Stimulated activated CD8-positive, alpha-beta memory T cell treated with anti-CD3 and anti-CD28 coated beads, Interleukin-7, amount 100 ng/mL, for 1 hour (primary cell): Measurements from ENCODE around the gene AAMP.
"Not testable (repeated sequence)": the region's sequence is repeated elsewhere in the genome, so short reads cannot be mapped to it uniquely, and the experiment has no call there.

Source experiments
- DNase-seq, 2 donors: peaks; one replicate each; pipeline ENCODE4 v3.0.0-alpha.2; 2020; ENCODE audit warnings: low read depth in 2 of 2

AAMP gene

DNA sequence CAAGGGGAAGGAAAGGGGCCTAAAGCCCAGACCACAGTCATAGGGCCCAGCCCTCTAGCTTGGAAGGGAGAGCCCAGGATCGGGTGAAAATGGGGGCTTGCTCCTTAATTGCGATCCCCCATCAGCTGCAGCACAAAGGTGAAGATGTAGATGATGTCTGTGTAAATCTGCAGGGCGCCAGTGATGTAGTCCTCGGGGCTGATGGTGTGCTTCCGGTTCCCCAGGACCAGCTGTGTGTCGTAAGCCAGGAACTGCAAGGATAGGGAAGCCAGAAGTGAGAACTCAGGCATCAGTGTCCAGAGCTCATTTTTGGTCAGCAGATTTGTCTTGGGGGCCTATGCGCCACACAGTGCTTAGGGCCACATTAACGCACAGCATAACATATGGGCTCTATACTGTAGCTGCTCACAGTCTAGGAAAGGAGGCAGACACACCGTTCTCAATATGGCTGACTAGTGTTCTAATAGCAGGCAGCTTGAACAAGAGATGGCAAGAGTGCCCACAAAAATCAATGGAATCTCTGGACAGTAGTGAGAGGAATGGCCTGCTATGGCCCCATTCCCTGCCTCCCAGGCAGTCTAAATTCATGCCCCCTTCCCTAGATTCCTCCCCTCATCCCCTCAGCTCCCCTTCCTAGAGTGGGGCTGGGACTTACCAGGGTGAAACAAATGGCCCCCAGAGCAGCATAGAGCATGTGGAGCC, 5.6 kb upstream of the AAMP start:
- DNase-seq = no peak

DNA sequence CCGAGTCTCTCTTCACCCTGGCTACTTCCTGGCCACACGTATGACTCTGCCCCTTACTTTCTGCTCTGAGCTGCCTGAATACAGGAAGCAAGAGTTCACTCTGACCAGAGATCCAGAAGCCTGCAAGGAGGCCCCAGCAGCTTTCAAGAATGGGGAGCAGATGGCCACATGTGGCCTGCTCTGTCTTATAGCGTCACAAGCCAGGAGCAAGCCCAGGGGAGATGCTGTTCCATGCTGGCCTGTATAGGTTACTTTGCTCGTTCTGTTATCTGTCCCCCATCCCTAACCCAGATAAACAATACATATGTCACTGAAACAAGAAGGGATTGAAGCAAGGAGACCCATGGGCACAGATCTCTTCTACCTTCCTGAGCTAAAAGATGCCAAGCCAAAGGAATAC, 4.6 kb upstream of the AAMP start:
- no peak for DNase-seq

DNA sequence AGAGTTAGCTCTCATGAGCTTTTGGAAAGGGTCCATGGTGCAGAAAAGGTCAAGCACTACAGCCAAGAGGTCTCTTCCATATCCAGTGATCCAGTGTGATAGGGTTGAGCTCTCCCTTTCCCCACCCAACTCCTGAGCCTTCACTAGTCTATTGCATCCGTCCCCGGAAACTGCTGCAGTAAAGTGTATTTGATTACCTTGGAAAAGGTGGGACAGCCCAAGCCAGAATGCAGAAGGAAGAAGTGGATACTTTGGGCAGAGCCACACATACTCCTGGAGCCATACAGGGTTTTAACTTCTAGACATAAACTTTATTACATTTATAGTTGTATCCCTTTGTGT, 3.9 kb upstream of the AAMP start:
- no peak for DNase-seq

DNA sequence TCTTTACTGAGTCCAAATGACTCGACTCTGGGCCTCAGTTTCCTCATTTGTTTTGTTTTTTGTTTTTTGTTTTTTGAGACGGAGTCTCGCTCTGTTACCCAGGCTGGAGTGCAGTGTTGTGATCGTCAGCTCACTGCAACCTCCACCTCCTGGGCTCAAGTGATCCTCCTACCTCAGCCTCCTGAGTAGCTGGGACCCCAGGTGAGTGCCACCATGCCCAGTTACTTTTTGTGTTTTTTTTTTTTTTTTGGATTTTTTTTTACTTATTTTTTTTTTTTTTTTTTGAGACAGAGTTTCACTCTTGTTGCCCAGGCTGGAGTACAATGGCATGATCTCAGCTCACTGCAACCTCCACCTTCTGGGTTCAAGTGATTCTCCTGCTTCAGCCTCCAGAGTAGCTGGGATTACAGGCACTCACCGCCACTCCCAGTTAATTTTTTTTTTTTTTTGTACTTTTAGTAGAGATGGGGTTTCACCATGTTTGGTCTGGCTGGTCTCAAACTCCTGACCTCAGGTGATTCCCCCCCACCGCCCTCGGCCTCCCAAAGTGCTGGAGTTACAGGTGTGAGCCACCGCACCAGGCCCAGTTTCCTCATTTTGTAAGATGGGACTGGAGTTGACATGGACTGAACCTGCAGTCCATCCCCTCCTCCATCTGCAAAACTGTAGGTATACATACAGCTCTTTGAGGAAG, 3.4 kb upstream of the AAMP start:
- DNase-seq = not testable (repeated sequence)

DNA sequence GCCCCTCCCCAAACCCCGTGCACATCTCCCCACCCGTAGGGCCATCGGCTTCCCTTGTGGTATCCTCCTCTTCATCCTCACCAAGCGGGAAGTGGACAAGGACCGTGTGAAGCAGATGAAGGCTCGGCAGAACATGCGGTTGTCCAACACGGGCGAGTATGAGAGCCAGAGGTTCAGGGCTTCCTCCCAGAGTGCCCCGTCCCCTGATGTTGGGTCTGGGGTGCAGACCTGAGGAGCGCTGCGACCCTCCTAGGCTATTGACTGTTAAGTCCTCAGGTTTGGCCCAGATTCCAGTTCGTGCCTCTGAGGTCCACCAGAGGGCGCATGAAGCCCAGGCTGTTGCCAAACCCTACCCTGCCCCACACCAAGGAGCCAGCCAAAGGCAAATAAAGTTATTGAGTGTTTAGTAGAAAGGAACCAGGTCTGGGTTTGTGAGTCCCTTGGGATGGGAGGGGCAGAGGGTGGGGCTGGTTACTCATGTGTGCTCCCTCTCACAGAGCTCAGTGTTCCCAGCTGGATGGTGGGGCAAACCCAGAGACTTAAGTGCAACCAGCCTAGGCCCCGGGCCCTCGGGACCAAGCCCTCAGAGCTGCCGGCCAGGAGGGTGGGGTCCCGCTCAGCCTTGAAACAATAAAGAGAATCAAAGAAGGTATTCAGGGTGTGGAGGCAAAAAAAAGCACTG, 2.7 kb upstream of the AAMP start:
- peak; percentile 50 to 64 for DNase-seq

DNA sequence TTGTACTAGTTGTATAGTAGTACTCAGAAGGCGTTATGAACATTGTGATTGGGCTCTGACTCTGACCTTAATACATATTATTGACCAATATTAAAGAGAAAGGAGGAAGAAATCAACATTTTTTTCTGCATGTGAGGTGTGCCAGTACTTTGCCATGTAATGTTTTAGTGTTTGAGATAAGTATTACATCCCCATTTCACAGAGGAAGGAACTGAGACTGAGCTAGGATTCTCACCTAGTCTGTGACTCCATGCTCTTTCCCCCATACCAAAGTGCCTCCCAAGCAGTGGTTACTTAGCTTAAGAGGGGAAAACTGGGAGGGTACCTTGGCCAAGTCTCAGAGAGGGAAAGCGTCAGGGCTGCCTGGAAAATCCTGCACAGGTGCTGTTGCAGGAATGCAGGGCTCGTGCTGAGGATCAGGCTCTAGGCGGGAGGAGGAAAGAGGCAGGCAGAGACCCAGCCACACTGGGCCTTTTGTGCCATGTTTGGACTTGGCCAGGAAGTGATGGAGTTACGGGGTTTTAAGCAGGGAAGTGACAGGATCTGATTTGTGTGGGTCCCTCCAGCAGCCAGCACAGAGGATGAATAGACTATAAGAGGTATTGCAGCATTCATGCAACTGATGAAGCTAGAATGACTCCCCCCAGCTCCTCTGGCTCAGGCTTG, 2.1 kb upstream of the AAMP start:
- DNase-seq = no peak

DNA sequence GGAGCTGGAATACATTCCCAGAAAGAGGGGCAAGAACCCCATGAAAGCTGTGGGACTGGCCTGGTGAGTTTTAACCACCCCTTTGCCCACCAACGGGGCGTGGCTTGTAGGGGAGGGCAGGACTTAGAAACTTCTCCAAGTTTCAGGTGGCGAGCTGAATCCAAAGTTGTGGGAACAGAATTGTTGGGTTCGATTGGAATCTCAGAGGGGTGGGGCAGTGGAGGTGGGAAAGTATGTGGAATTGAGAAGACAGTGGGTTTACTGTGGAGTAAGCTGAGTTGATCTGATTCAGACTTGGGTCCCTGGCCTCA, 1.5 kb upstream of the AAMP start:
- DNase-seq = no peak

DNA sequence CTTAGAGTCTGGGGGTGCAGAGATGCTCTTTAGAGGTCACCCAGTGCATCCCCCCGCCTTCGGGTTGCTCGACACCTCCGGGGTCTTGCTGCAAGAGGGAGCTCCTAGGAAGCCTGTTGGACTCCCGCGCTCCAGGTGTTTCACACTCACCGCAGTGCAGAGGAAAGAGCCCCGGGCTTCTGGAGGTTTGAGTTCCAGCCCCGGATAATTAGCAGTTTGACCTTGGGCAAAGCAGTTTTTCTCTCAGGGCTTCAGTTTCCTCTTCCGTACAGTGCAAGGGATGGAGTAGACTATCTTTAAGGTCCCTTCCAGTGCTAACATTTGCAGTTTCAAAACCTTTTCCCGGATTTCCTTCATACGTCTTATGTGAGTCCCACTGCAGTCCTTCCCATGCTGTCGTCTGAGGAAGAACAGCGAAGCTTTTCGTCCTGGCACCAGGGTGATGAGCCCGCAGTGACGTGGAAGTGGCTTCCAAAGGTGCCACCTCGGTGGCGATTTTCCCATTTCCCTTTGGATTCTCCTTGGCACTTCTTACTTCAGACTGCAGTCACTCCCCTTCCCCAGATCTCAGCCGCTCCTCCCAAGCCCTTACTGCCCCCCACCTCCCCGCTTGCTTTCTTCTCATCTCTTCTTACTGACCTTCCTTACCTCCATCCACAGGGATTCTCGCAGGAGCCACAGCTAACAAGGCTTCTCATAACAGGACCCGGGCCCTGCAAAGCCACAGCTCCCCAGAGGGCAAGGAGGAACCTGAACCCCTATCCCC, 967 bp upstream of the AAMP start:
- no peak for DNase-seq

DNA sequence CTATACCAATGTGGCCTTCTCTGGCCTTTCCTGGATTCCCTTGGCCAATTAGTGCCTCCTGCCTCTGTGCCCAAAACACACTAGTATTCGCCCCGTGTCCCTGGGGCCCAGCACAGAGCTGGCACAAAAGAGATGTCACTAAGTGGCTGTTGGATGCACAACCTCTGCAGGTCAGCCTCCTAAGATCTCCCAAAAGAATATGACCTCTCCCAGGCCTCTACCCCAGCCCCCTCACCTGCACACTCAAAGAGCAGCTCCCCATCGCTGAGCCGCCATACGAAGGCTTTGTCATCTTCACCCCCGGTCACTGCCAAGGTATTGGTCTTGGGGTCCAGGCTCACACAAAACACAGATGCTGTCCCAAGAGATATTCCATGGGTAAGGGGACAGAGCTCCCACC, 2.7 kb downstream of the AAMP start:
- no peak for DNase-seq

DNA sequence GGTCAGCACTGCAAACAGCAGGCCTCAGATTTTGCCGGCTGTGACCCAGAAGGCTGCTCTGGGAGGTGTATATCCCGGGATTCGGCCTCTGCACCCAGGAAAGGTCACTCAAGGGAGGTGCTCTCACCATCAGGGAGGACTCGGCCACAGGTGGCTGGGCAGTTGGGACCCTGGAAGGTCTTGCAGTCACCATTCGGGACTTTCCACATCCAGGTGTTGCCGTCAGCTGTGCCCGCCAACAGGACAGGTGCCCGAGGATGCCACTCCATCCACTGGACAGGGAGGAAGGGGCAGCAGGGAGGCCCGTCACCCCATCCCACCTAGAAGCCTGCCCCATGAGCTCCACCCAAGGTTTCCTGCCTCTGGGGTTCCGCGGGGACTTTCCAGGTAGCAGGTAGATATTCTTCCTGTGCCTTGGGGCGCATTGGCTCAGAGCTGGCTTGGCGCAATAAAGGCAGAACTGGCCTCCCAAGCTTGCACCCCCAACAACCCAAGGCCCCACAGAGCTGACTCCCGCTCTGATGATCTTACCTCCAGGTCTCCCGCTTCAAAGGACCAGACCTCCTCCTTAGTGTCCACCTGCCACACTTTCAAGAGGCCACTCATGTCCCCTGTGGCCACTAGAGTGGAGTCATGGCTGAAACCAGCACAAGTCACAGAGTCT, 3.5 kb downstream of the AAMP start:
- DNase-seq = no peak

DNA sequence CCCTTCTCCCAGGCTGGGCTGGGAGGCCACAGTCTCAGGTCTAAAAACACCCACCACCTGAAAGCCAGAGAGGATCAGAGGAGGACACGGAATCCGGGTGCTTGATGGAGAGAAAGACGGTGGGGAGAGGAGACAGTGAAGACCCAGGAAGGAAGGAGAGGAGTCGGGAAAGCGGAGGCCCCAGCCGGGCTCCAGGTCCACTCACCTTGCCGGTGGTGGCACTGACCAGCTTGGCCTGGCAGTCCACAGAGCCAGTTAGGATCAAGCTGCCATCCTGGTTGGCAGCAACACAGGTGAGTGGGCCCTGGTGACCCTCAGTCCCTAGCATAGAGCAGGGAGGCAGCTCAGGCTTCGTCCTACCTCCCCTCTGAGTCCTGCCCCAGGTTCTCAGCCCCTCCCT, 4.3 kb downstream of the AAMP start:
- DNase-seq = no peak

DNA sequence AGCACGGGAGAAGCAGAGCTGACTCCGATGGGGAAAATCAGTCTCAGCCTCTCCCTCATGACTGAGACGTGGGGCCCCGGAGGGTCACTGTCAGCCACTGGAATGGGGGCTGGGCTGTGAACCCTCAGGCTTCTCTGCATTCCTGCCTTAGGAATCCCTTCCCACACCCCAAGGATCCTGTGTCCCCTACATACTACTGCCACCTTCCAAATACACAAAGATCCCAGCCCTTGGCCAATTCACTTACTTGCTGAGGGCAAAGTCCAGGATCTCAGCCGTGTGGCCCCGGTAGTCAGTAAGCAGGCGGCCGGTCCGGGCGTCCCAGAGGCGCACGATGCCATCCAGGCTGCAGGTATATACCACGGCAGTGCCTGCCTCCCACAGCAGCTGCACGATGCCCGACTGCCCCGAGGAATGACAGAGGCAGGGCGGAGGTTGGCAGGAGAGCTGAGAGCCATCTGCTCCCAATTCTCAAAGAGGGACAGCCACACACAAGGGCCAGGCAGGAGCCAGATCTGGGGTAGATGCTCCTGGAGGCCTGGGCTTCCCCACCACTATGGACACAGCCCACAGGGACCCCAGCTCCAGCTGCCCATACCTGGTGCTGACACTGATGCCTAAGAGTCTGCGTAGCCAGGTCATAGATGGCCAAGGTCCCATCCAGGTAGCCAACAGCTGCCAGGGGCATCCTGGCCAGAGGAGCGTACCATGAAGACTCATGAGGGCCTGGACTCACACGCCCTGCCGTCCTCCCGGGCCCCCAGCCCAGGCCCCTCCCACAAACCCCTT, 5.0 kb downstream of the AAMP start:
- DNase-seq = no peak

DNA sequence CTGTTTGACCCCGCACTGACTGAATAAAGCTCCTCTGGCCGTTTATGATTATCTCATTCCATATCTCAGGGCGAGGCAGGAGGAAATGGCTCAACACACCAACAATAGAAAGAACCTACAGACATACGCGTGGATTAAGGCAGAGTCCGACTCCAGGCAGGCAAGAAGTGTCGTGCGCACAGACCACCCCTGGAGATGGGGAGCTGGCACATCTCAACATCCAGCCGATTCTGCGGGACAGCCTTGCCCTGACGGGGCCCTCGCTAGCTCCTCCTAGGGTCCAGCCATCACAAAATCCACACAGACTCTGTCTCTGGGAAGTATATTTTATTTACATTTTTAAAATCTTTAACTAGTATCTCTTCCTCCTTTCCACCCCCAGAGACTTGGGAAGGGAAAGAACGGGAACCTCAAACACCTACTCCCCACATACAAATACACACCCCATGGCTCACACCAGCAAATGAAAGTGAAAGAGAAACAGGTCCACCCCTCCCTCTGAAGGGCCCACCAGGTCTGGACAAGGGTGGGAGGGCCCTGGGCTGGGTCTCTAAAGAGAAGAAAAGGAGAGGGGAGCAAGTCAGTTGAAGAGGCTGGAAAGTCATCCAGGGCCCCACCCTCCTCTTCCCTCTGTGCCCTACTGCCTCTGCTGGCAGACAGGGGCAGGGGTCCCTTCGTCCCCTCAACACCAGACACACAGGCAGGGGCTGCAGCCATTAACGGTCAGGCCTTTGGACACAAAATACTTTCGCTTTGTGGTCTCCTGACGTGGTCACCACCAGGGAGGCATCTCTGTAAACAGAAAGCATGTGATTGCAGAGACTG, 5.9 kb downstream of the AAMP start:
- DNase-seq = no peak

DNA sequence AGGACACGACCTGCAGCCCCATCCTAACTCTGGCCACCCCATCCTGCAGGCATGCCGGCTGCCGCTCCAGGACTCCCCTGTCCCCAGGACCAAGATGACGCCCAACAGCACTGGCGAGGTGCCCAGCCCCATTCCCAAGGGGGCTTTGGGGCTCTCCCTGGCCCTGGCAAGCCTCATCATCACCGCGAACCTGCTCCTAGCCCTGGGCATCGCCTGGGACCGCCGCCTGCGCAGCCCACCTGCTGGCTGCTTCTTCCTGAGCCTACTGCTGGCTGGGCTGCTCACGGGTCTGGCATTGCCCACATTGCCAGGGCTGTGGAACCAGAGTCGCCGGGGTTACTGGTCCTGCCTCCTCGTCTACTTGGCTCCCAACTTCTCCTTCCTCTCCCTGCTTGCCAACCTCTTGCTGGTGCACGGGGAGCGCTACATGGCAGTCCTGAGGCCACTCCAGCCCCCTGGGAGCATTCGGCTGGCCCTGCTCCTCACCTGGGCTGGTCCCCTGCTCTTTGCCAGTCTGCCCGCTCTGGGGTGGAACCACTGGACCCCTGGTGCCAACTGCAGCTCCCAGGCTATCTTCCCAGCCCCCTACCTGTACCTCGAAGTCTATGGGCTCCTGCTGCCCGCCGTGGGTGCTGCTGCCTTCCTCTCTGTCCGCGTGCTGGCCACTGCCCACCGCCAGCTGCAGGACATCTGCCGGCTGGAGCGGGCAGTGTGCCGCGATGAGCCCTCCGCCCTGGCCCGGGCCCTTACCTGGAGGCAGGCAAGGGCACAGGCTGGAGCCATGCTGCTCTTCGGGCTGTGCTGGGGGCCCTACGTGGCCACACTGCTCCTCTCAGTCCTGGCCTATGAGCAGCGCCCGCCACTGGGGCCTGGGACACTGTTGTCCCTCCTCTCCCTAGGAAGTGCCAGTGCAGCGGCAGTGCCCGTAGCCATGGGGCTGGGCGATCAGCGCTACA, 7.0 kb downstream of the AAMP start:
- DNase-seq = no peak

DNA sequence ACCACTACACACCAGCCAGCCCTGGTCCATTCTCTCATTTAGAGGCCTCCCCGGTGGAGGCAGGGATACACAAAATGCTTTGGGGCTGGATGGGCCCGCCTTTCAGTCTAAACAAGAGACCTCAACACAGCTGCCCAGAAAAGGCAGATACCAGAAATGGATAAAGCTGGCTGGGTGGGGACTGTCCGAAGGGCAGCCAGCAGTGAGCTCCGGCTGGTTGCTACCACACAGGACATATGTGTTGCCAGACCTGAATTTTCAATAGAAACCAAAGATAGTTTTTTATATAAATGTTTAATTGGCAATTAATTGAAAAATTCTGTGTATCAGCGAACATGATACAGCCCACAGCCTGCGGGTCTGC, 7.7 kb downstream of the AAMP start:
- DNase-seq = no peak

DNA sequence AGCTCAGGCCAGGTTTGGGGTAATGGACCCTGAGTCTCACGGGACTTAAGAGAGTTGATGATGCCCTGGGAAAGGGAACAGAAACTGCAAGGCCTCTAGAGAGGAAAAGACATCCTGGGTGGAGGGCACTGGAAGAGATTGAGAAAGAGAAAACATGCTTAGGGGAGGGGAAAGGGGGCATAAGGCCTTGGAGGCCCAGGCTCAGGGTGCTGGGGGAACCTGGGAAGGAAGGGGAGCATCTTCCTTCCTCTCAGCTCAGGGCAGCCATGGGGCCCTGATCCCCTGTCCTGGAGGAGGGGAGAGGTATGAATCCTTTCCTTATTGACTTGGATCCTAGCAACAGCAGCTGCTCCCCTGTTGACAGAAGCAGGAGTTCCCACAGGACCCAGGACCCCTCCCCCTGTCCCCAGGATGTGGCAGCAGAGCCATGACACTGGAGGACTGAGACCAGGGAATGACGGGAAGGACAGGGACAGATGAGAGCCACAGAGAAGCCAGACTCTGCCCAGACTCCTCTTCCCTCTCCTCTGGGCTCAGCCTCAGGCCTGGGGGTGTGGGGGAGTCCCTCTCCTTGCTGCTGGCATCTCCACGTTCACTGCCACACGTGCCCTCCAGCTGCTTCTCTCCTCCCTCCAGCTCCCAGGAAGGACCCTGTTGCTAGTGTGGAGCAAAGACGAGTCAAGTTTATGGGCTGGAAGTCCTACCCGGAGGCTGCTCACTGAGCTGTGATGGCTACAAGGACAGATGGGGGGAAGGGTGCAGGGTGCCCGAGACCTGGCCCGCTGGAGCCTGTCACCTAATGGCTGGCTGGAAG, 8.3 kb downstream of the AAMP start:
- no peak for DNase-seq

DNA sequence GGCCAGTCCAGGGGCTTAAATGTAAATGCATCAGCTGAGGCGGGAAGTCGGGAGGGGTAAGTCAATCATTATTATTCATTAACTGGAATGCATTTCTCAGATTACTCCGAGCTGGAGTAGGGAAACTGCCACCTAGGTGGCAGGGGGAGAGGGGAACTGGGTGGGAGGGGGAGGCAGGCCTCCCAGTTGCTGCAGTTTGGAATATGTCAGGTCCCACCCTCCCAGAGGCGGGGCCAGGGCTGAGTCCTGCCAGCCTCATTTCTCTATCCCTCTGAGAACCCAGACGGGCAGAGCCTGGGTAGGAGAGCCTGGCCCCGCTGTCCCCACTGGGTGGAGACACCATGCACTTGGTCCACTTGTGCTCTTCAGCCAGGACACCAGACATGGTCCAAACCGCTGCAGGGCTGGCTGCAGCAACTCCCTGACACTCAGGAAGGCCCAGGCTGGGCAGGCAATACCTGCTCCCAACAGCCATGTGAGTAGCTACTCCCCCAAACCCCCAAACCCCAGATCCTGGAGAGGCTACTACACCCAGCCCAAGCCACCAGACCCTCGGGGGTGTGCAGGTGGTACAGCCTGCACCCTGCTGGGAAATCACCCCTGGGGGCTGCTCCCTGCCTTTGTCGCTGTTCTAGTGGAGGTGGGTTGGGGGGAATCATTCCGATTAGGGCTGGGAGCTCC, 9.1 kb downstream of the AAMP start, which contains the start of gene GPBAR1:
GPBAR1 (plus strand) TSS at position 274 of the 681 bp plus-strand sequence. CDS start 1,710 bp downstream, outside the sequence.
- DNase-seq = no peak
